Coronary artery (tissue), 2 donors: ENCODE measurements around the gene TPST1.

Experiments
- DNase-seq: peaks from one replicate; pipeline ENCODE4 v3.0.0-alpha.2; 2017; ENCODE audit warnings: low spot score
- H3K27ac ChIP-seq, 2 donors: fragments of 200-600 bp; sonication (generic); one replicate each; pipeline ENCODE4 v1.5.1; 2016 to 2019
- H3K4me3 ChIP-seq: fragments of 200-600 bp; sonication (generic); 2 replicates; pipeline ENCODE4 v1.5.1; 2016; ENCODE audit warnings: mild to moderate bottlenecking, moderate library complexity
- TF ChIP-seq, protein P1 (sequence below): fragments of 200-600 bp; sonication (generic); IDR thresholded peaks from one replicate; pipeline ENCODE4 v1.5.1; 2019; ENCODE audit warnings: antibody characterized with exemption

The TPST1 gene

DNA sequence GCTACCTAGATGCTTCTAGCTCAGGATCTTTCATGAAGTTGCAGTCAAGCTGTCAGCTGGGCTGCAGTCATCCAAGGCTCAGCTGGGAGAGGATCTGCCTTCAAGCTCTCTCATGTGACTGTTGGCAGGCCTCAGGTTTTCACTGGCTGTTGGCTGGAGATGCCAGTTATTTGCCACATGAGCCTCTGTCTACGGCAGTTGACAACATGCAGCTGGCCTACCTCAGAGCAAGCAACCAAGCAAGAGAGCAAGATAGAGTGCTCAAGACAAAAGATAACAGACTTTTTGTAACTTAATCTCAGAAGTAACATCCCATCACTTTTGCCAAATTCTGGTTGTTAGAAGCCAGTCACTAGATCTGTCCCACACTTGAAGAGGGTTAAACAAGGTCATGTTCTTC is 125.8 kb downstream of the TPST1 start:
- TF ChIP-seq, protein P1, sequence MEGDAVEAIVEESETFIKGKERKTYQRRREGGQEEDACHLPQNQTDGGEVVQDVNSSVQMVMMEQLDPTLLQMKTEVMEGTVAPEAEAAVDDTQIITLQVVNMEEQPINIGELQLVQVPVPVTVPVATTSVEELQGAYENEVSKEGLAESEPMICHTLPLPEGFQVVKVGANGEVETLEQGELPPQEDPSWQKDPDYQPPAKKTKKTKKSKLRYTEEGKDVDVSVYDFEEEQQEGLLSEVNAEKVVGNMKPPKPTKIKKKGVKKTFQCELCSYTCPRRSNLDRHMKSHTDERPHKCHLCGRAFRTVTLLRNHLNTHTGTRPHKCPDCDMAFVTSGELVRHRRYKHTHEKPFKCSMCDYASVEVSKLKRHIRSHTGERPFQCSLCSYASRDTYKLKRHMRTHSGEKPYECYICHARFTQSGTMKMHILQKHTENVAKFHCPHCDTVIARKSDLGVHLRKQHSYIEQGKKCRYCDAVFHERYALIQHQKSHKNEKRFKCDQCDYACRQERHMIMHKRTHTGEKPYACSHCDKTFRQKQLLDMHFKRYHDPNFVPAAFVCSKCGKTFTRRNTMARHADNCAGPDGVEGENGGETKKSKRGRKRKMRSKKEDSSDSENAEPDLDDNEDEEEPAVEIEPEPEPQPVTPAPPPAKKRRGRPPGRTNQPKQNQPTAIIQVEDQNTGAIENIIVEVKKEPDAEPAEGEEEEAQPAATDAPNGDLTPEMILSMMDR = no peak
- H3K4me3 ChIP-seq = no peak overlapping the region
- no peak for DNase-seq
- H3K27ac ChIP-seq = peak overlapping the region in 1 of 2 donors; percentile 15

DNA sequence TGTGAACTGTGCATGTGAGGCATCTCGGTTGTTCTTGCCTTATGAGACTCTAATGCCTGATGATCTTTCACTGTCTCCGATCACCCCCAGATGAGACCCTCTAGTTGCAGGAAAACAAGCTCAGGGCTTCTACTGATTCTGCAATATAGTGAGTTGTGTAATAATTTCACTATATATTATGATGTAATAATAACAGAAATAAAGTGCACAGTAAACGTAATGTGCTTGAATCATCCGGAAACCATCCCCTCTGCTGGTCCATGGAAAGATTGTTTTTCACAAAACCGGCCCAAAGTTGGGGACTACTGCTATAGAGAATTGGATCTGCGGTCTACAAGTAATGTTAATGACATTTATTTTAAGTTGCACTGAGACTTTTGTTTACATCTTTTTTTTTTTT is 126.7 kb downstream of the TPST1 start:
- TF ChIP-seq, protein P1 = no peak
- no peak for DNase-seq
- Histone ChIP-seq H3K27ac (no peak overlapping the region), H3K4me3 (no peak overlapping the region)

DNA sequence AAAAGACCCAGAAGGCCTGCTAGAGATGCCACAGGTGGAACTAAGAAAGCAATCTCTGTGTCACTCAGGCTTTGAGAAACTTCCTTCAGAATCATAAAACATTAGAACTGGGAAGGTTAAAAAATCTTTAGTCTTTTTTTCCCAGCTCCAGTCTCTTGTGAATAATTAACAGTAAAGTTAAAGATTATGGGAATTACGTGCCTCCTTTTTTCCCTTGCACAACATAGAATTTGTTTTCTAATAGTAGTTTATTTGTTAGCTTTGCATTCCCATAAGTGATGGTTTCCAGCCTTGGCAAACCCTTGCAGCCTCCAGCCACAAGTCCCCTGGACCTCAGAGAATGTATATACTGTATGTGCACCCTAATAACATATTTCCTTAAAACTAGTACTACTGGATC is 128.3 kb downstream of the TPST1 start:
- Histone ChIP-seq H3K27ac (no peak overlapping the region), H3K4me3 (no peak overlapping the region)
- TF ChIP-seq, protein P1 = no peak
- DNase-seq = no peak

DNA sequence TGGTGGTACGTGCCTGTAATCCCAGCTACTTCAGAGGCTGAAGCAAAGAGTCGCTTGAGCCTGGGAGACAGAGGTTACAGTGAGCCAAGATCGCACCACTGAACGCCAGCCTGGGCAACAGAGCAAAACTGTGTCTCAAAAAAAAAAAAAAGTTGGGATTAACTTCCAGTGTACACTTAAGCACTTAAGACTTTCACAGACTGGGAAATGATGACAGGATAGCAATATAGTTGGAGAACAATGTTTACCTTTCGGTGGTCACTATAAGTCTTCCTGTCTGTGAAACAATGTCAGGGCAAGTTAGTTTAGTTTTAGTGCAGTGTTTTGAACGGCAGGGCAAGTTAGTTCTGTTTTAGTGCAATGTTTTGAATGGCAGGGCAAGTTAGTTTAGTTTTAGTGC is 130.2 kb downstream of the TPST1 start:
- H3K27ac ChIP-seq = no peak overlapping the region
- TF ChIP-seq, protein P1 = no peak
- no peak for DNase-seq
- no peak overlapping the region for H3K4me3 ChIP-seq

DNA sequence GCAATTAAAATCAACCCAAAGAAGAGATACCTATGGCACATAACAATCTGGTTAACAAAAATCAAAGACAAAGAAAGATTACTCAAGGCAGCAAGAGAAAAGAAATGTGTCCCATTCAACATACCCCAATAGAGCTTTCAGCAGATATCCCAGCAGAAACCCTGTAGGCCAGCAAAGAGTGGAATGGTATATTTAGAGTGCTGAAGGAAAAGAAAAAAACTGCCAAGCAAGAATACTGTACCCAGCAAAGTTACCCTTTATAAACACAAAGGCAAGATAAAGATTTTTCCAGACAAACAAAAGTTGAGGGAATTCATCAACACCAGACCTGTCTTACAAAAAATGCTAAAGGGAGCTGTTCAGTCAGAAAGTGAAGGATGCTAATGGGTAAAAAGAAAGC is 131.6 kb downstream of the TPST1 start:
- H3K27ac ChIP-seq = no peak overlapping the region
- TF ChIP-seq, protein P1 = no peak
- no peak overlapping the region for H3K4me3 ChIP-seq
- no peak for DNase-seq

DNA sequence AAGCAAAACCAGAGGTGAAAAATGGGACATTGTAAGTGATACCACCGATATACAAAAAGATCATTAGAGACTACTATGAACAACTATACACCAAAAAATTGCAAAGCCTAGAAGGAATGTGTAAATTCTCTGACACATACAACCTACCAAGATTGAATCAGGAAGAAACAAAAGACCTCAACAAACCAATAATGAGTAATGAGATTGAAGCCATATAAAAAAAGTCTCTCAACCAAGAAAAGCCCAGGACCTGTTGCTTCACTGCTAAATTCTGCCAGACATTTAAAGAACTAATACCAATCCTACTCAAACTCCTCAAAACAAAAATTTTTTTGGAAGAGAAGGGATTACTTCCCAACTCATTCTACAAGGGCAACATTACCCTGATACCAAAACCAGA is 134.0 kb downstream of the TPST1 start:
- TF ChIP-seq, protein P1 = no peak
- no peak for DNase-seq
- Histone ChIP-seq H3K27ac (no peak overlapping the region), H3K4me3 (no peak overlapping the region)

DNA sequence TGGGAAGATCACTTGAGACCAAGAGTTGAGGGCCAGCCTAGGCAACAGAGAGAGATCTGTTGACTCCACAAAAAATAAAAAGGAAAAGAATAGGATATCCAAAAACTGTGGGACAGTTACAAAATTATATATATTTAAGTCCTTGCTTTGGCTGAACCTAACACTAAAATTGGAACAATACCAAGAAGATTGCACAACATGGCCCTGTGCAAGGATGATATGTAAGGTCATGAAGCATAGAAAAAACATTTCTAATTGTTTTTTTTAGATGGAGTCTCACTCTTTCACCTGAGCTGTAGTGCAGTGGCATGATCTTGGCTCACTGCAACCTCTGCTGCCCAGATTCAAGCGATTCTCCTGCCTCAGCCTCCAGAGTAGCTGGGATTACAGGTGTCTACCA is 139.0 kb downstream of the TPST1 start:
- Histone ChIP-seq H3K27ac (no peak overlapping the region), H3K4me3 (no peak overlapping the region)
- DNase-seq = no peak
- TF ChIP-seq, protein P1 = no peak
